IMR-90 (cell line): ENCODE data around the gene SLC41A1. TPM values are rescaled to one million over a fixed set of nuclear protein-coding genes. Genes with fewer than 3 reads are reported as not detected.
A peak's percentile ranks its signal among the peaks of the same experiment; 100 is the strongest.

Experiments used
- ATAC-seq: fragments of 200-7000 bp; cut with Tn5 transposase; 2 replicates; pipeline ENCODE4 v1.9.1; 2020; ENCODE audit warnings: low read depth, mild to moderate bottlenecking, moderate library complexity
- BruUV-seq: library from RNA; stranded (reverse); fragments of 400-500 nt; replicated peaks from 2 replicates; lab custom pipeline; 2021; lab: Mats Ljungman, UMichigan
- CTCF ChIA-PET: fragments of 300-600 bp; formaldehyde crosslinking; extraction: SDS; loops from one replicate; lab custom pipeline; 2021; ENCODE audit warnings: antibody characterized with exemption; lab: Yijun Ruan, JAX
- POLR2A ChIA-PET: fragments of 300-600 bp; sonication (Branson Sonifier 250); formaldehyde crosslinking; loops from one replicate; lab custom pipeline; 2022; ENCODE audit warnings: antibody characterized with exemption; ENCODE audit not compliant: unreplicated experiment; lab: Charles Lee
- DNase-seq: peaks from one replicate; pipeline ENCODE4 v3.0.0; 2013
- H2AFZ ChIP-seq: replicated peaks from 2 replicates; pipeline ENCODE3; 2013; ENCODE audit warnings: low read length, mild to moderate bottlenecking; ENCODE audit not compliant: poor library complexity
- H2AK5ac ChIP-seq: 2 replicates; pipeline ENCODE4 v1.6.1; 2013; ENCODE audit warnings: low read depth, low read length, inconsistent platforms
- H2AK9ac ChIP-seq: replicated peaks from 2 replicates; pipeline ENCODE3; 2013; ENCODE audit warnings: mild to moderate bottlenecking, low read depth, low read length, moderate library complexity; ENCODE audit not compliant: poor library complexity
- H2BK120ac ChIP-seq: 2 replicates; pipeline ENCODE4 v1.6.1; 2013; ENCODE audit warnings: low read depth, low read length, inconsistent platforms
- H2BK15ac ChIP-seq: 3 replicates; pipeline ENCODE4 v1.6.1; 2013; ENCODE audit warnings: low read depth, low read length, inconsistent platforms
- H2BK20ac ChIP-seq: 2 replicates; pipeline ENCODE4 v1.6.1; 2013; ENCODE audit warnings: low read depth, mild to moderate bottlenecking, inconsistent platforms, low read length, moderate library complexity
- H2BK5ac ChIP-seq: 2 replicates; pipeline ENCODE4 v1.6.1; 2013; ENCODE audit warnings: mild to moderate bottlenecking, low read depth, low read length, inconsistent platforms; ENCODE audit not compliant: poor library complexity, severe bottlenecking
- H3K14ac ChIP-seq: replicated peaks from 2 replicates; pipeline ENCODE4 v1.6.1; 2013; ENCODE audit warnings: low read depth, low read length, inconsistent platforms
- H3K18ac ChIP-seq: 2 replicates; pipeline ENCODE4 v1.6.1; 2013; ENCODE audit warnings: low read depth, low read length, control low read depth
- H3K23ac ChIP-seq: 2 replicates; pipeline ENCODE4 v1.6.1; 2013; ENCODE audit warnings: low read depth, low read length, inconsistent platforms
- H3K27ac ChIP-seq: 2 replicates; pipeline ENCODE4 v1.5.1; 2013; ENCODE audit warnings: mild to moderate bottlenecking, control low read depth, low read length; ENCODE audit not compliant: insufficient read depth
- H3K27me3 ChIP-seq: 2 replicates; pipeline ENCODE4 v1.6.1; 2013; ENCODE audit warnings: low read length; ENCODE audit not compliant: control insufficient read depth, insufficient read depth
- H3K36me3 ChIP-seq: 2 replicates; pipeline ENCODE4 v1.6.1; 2013; ENCODE audit warnings: low read length, mixed read lengths; ENCODE audit not compliant: control insufficient read depth, insufficient read depth
- H3K4ac ChIP-seq: 2 replicates; pipeline ENCODE4 v1.6.1; 2013; ENCODE audit warnings: low read depth, low read length, inconsistent platforms
- H3K4me1 ChIP-seq: 2 replicates; pipeline ENCODE4 v1.6.1; 2013; ENCODE audit warnings: low read length, mixed read lengths; ENCODE audit not compliant: control insufficient read depth, insufficient read depth
- H3K4me2 ChIP-seq: 2 replicates; pipeline ENCODE4 v1.6.1; 2013; ENCODE audit warnings: low read depth, mild to moderate bottlenecking, control low read depth, low read length, moderate library complexity
- H3K4me3 ChIP-seq: 2 replicates; pipeline ENCODE4 v1.5.1; 2013; ENCODE audit warnings: low read depth, mild to moderate bottlenecking, control low read depth, low read length, moderate library complexity; ENCODE audit not compliant: insufficient read depth
- H3K56ac ChIP-seq: 2 replicates; pipeline ENCODE4 v1.6.1; 2013; ENCODE audit warnings: low read length, inconsistent platforms; ENCODE audit not compliant: insufficient read depth; ENCODE audit errors: extremely low read depth
- H3K79me1 ChIP-seq, 2 experiments: 2 replicates each; pipeline ENCODE4 v1.6.1; 2013; ENCODE audit warnings: low read length in 2 of 2, inconsistent platforms in 1 of 2, low read depth in 1 of 2
- H3K9ac ChIP-seq: 2 replicates; pipeline ENCODE4 v1.6.1; 2013; ENCODE audit warnings: low read depth, low read length, control low read depth
- H3K9me1 ChIP-seq: 2 replicates; pipeline ENCODE4 v1.6.1; 2013; ENCODE audit warnings: low read length, inconsistent platforms; ENCODE audit not compliant: insufficient read depth
- H3K9me3 ChIP-seq: 2 replicates; pipeline ENCODE4 v1.6.1; 2013; ENCODE audit warnings: low read length; ENCODE audit not compliant: control insufficient read depth, insufficient read depth
- H4K20me1 ChIP-seq: 2 replicates; pipeline ENCODE4 v1.6.1; 2013; ENCODE audit warnings: low read length, inconsistent platforms; ENCODE audit not compliant: insufficient read depth
- H4K5ac ChIP-seq: 2 replicates; pipeline ENCODE4 v1.6.1; 2013; ENCODE audit warnings: mild to moderate bottlenecking, low read depth, low read length, control low read depth
- H4K8ac ChIP-seq, 2 experiments: 2 replicates each; pipeline ENCODE4 v1.6.1; 2013; ENCODE audit warnings: low read depth in 2 of 2, low read length in 2 of 2, control low read depth in 1 of 2, inconsistent platforms in 1 of 2
- H4K91ac ChIP-seq: 2 replicates; pipeline ENCODE4 v1.6.1; 2013; ENCODE audit warnings: low read depth, low read length, inconsistent platforms; ENCODE audit not compliant: insufficient read depth
- BHLHE40 ChIP-seq: fragments of 150-350 bp; IDR thresholded peaks from 2 replicates; pipeline ENCODE4 v1.6.1; 2016; ENCODE audit warnings: mild to moderate bottlenecking, low read depth, low read length
- CEBPB ChIP-seq: IDR thresholded peaks from 2 replicates; pipeline ENCODE4 v1.6.1; 2012; ENCODE audit warnings: low read depth, low read length, improper control_type of control experiment
- CHD1 ChIP-seq: IDR thresholded peaks from 2 replicates; pipeline ENCODE4 v1.6.1; 2012; ENCODE audit warnings: low read depth, low read length, improper control_type of control experiment
- FOS ChIP-seq: fragments of 150-350 bp; IDR thresholded peaks from 2 replicates; pipeline ENCODE4 v1.6.1; 2016; ENCODE audit warnings: low read depth, low read length
- MAFK ChIP-seq: IDR thresholded peaks from 2 replicates; pipeline ENCODE4 v1.6.1; 2012; ENCODE audit warnings: low read depth, low read length, improper control_type of control experiment
- MAZ ChIP-seq: IDR thresholded peaks from 2 replicates; pipeline ENCODE4 v1.6.1; 2012; ENCODE audit warnings: low read depth, mild to moderate bottlenecking, low read length, improper control_type of control experiment, moderate library complexity, borderline replicate concordance
- MXI1 ChIP-seq: IDR thresholded peaks from 2 replicates; pipeline ENCODE4 v1.6.1; 2012; ENCODE audit warnings: low read depth, mild to moderate bottlenecking, low read length, moderate library complexity, borderline replicate concordance
- NFE2L2 ChIP-seq: fragments of 150-350 bp; IDR thresholded peaks from 2 replicates; pipeline ENCODE4 v1.6.1; 2016; ENCODE audit warnings: low read depth, mild to moderate bottlenecking, low read length
- POLR2A ChIP-seq: IDR thresholded peaks from 2 replicates; pipeline ENCODE4 v1.6.1; 2012; ENCODE audit warnings: mild to moderate bottlenecking, low read depth, low read length
- RAD21 ChIP-seq: IDR thresholded peaks from 2 replicates; pipeline ENCODE4 v1.6.1; 2012; ENCODE audit warnings: low read length, improper control_type of control experiment
- RCOR1 ChIP-seq: IDR thresholded peaks from 2 replicates; pipeline ENCODE4 v1.6.1; 2012; ENCODE audit warnings: mild to moderate bottlenecking, low read length, improper control_type of control experiment; ENCODE audit not compliant: insufficient replicate concordance
- RFX5 ChIP-seq: IDR thresholded peaks from 2 replicates; pipeline ENCODE4 v1.8.0; 2012; ENCODE audit warnings: low read depth, mild to moderate bottlenecking, low read length, moderate library complexity
- SMC3 ChIP-seq: fragments of 150-350 bp; IDR thresholded peaks from 2 replicates; pipeline ENCODE4 v1.6.1; 2016; ENCODE audit warnings: low read depth, mild to moderate bottlenecking, antibody characterized with exemption, low read length, moderate library complexity
- WGBS, 2 experiments: methylation state at CpG; one replicate each; pipeline versions ENCODE4 v1.1.5 to v1.1.7; 2013; ENCODE audit warnings: missing lambda C conversion rate in 2 of 2; ENCODE audit not compliant: insufficient read length in 1 of 2; ENCODE audit errors: extremely low coverage in 2 of 2; 5-methylcytosine and 5-hydroxymethylcytosine counted together
- dilution Hi-C: fragments of 300-500 bp; cut with HindIII; formaldehyde crosslinking; loops from one replicate; pipeline ENCODE4 v1.14.3; 2018; ENCODE audit warnings: low sequenced_read_pairs; ENCODE audit not compliant: unreplicated experiment
- in situ Hi-C: fragments of 300-500 bp; cut with MboI; formaldehyde crosslinking; loops from 3 replicates; pipeline ENCODE4 v1.14.3; 2019; ENCODE audit warnings: low sequenced_read_pairs, inconsistent platforms, mixed read lengths
- intact Hi-C: fragments of 100-400 bp; cut with micrococcal nuclease; formaldehyde crosslinking; loops from 2 replicates; pipeline ENCODE4 v1.10.0; 2022
- polyA plus RNA-seq, 3 experiments: library from polyadenylated mRNA; depleted of rRNA; stranded (reverse); fragments of >200 nt; gene quantifications; 2 replicates each; pipeline ENCODE4 v1.2.3, GENCODE V29; 2012; ENCODE audit warnings: low replicate concordance in 1 of 3
- total RNA-seq: library from RNA; depleted of rRNA; stranded (reverse); fragments of >200 nt; gene quantifications from 2 replicates; pipeline ENCODE4 v1.2.3, GENCODE V29; 2012
- TF ChIP-seq, protein P1 (sequence below): fragments of 150-350 bp; IDR thresholded peaks from 2 replicates; pipeline ENCODE4 v1.6.1; 2017; ENCODE audit warnings: mild to moderate bottlenecking, antibody characterized with exemption, low read length, low read depth
- TF ChIP-seq, protein P2 (sequence below): conservative IDR thresholded peaks from 2 replicates; pipeline ENCODE4 v1.5.1; 2012; ENCODE audit warnings: mild to moderate bottlenecking, low read depth, low read length, improper control_type of control experiment
- TF ChIP-seq, protein P3 (sequence below): fragments of 150-350 bp; IDR thresholded peaks from 2 replicates; pipeline ENCODE4 v1.6.1; 2016; ENCODE audit warnings: low read depth, mild to moderate bottlenecking, low read length, moderate library complexity, borderline replicate concordance

The SLC41A1 gene
- total and polyA plus RNA-seq, 2 of the 4 experiments (the other 2 are of a cell fraction) = 6.3 to 26.3 TPM

DNA sequence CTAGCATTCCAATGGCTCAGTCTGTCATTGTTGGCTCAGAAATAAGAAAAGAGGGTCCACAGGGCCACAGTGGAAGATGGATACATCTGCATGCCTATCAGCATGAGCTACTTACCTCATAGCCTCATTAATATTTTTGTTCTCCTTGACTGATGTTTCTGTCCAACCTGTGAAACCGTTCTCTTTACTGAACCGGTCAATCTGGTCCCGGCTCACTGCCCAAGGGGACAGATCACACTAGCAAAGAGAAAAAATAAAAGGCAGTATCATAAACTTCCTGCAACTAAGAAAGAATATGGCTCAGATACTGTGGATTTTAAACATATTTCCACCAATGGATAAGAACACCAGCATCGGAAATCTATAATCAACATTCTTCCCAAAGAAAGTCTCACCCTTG is 42.4 kb downstream of the SLC41A1 start:
- TF ChIP-seq CHD1 (no peak), RAD21 (no peak), FOS (no peak), CEBPB (no peak), SMC3 (no peak), MAZ (no peak), RFX5 (no peak), BHLHE40 (no peak), MAFK (no peak), RCOR1 (no peak), NFE2L2 (no peak), POLR2A (no peak), MXI1 (no peak)
- TF ChIP-seq, protein P1, sequence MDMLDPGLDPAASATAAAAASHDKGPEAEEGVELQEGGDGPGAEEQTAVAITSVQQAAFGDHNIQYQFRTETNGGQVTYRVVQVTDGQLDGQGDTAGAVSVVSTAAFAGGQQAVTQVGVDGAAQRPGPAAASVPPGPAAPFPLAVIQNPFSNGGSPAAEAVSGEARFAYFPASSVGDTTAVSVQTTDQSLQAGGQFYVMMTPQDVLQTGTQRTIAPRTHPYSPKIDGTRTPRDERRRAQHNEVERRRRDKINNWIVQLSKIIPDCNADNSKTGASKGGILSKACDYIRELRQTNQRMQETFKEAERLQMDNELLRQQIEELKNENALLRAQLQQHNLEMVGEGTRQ = no peak
- TF ChIP-seq, protein P2, sequence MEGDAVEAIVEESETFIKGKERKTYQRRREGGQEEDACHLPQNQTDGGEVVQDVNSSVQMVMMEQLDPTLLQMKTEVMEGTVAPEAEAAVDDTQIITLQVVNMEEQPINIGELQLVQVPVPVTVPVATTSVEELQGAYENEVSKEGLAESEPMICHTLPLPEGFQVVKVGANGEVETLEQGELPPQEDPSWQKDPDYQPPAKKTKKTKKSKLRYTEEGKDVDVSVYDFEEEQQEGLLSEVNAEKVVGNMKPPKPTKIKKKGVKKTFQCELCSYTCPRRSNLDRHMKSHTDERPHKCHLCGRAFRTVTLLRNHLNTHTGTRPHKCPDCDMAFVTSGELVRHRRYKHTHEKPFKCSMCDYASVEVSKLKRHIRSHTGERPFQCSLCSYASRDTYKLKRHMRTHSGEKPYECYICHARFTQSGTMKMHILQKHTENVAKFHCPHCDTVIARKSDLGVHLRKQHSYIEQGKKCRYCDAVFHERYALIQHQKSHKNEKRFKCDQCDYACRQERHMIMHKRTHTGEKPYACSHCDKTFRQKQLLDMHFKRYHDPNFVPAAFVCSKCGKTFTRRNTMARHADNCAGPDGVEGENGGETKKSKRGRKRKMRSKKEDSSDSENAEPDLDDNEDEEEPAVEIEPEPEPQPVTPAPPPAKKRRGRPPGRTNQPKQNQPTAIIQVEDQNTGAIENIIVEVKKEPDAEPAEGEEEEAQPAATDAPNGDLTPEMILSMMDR = no peak
- TF ChIP-seq, protein P3, sequence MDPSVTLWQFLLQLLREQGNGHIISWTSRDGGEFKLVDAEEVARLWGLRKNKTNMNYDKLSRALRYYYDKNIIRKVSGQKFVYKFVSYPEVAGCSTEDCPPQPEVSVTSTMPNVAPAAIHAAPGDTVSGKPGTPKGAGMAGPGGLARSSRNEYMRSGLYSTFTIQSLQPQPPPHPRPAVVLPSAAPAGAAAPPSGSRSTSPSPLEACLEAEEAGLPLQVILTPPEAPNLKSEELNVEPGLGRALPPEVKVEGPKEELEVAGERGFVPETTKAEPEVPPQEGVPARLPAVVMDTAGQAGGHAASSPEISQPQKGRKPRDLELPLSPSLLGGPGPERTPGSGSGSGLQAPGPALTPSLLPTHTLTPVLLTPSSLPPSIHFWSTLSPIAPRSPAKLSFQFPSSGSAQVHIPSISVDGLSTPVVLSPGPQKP = no peak

More for the DNA sequence above, 42.4 kb downstream of the SLC41A1 start:
- no peaks in the 10 kb centered on the region for H4K20me1 ChIP-seq
- no TSS peak for BruUV-seq
- peak overlapping the region; percentile 95 for H2BK15ac ChIP-seq
- H3K18ac ChIP-seq = no peak overlapping the region
- no peaks in the 10 kb centered on the region for H3K9me3 ChIP-seq
- no peak overlapping the region for H3K9ac ChIP-seq
- WGBS, 2 experiments = no CpG with 5 or more reads among the region's 4 CpGs
- no peak overlapping the region for H3K4me2 ChIP-seq
- peak overlapping the region; percentile 94 for H2BK20ac ChIP-seq
- no peak overlapping the region for H3K27ac ChIP-seq
- CTCF ChIA-PET = no interaction called here
- in situ Hi-C loops = no loop called here
- H2AFZ ChIP-seq = no peak overlapping the region
- H3K36me3 ChIP-seq = no peaks in the 10 kb centered on the region
- no peak overlapping the region for H3K23ac ChIP-seq
- peak overlapping the region; percentile 85 for H3K4ac ChIP-seq
- DNase-seq = no peak
- ATAC-seq = no peak
- peak overlapping the region; percentile 31; the same call in 1 of the 2 replicates for H4K91ac ChIP-seq
- intact Hi-C loops = no loop called here
- peak overlapping the region; percentile 93 for H2BK120ac ChIP-seq
- H3K9me1 ChIP-seq = peaks cover 21% of the 10 kb centered on the region
- H2BK5ac ChIP-seq = no peak overlapping the region
- POLR2A ChIA-PET = no interaction called here
- no peak overlapping the region for H2AK9ac ChIP-seq
- no peaks in the 10 kb centered on the region for H3K27me3 ChIP-seq
- peak overlapping the region; percentile 17; the same call in 1 of the 2 replicates for H2AK5ac ChIP-seq
- H3K79me1 ChIP-seq = peaks cover 0 to 4% of the 10 kb centered on the region in 2 experiments; a peak in 1 of 4 replicates
- H4K5ac ChIP-seq = peak overlapping the region; percentile 47; the same call in 1 of the 2 replicates
- peak overlapping the region; percentile 64; the same call in 1 of the 2 replicates for H3K14ac ChIP-seq
- dilution Hi-C loops = no loop called here
- H3K56ac ChIP-seq = no peak overlapping the region
- H3K4me1 ChIP-seq = peaks cover 12% of the 10 kb centered on the region
- H3K4me3 ChIP-seq = no peak overlapping the region
- peak overlapping the region in 1 of 2 experiments; percentile 64; a peak in 1 of 4 replicates for H4K8ac ChIP-seq
